NCI-H1092 treated with DMSO at 0.1 percent for 48 hours (cell line): Measurements from ENCODE around the gene TFG.

Experiments
- DNase-seq: peaks from one replicate; lab custom pipeline; 2025; lab: John Stamatoyannopoulos, UW

TFG gene

DNA sequence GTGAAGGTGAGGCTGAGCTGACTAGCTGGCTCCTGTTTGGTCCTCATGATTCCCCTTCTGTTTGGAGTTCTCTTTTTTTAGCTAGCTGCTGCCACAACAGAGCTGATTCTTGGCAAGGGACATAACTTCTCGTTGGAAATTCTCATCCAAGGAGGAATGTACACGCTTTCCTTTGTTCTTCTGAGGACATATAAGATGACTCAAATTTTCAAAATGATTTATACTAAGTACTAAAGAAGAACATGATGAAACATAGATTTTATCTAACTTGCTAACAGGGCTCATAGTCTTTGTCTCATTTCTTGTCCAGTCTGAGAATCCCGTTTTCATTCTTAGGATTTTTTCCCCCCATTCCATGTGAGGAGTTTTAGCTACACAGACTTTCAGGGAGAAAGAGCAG lies 2.9 kb upstream of the TFG start:
- no peak for DNase-seq

DNA sequence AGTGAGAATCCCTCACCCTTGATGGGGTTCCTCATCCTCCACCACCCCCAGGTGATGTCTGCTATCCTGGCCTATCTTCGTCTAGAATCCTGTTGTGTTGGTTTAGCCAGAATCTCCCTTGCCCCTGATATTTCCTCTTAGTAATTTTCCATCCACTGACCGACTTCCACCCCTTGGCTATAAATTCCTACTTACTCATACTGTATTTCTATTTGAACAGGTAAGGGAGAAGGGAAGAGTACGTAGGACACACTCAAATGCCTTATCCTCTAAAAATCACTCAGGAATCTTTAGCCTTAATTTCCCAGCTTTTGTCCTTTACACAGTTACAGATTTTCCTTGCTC lies 678 bp upstream of the TFG start:
- no peak for DNase-seq

DNA sequence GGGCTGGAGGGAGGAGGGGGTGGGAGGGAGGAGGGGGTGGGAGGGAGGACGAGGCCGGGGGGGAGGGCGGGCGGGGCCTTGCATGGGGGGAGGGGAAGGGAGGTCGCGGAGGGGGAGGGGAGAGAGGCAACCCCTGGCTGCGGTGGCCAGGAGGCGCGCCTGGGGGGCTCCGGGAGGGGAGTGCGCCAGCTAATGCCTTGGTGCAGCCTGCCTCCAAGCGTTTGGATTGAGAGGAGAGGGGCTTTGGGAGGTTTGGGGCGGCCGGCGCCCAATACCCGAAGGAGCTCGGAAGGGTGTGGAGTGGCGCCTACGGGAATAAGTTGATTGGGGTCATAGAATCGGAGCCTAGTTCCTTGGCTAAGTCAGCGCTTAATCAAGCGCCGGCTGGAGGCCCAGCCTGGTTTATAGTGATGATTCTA lies 557 bp downstream of the TFG start:
- DNase-seq, result peak; percentile 18

DNA sequence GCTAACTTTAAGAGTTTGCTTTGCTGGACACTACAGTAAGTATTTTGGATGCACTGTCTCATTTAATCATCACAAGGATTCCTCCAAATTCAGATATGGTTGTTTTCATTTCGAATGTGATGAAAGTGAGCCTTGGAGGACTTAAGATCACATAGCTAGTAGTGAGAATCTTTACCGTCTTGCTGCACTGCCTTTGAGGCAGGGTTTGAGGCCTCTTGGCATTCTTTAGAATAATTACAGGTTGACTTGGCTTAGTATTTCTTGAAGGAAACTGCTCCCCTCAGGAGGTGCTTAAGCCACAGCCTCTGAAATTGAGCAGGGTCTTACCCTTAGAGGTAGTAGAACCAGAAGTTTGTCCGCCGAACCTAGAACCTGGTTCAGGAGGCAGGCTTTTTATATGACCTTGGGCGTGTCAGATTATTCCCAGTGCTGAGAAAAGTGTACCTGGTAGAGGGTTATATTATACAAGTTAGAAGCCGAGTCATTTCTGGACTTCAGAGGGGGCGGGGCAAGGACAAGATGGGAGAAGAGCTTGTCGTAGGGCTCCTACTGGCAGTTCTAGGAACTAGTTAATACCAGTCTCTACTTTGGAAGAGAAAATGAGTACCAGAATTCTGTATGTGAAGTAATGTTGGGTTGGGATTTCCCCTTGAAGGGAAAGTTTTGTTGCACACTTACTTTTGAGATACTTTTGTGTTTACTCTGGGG lies 1.1 kb downstream of the TFG start:
- no peak for DNase-seq

DNA sequence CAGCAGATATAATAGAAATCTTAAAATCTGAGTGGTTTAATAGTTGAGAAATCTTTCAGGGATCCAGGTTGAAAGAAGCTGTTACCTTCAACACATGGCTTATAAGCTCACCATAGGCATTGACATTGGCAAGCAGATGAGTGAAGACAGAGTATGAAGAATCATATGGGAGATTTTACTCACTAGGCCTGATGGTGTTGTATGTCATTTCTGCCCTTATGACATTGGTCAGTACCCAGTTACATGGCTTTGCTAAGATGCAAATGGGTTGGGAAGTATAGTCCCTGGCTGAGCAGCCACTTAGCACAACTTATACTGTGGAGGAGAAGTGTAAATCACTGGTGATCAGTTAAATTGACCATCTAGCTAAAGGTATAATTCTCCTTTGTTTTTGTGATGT lies 5.9 kb downstream of the TFG start:
- DNase-seq, result no peak

DNA sequence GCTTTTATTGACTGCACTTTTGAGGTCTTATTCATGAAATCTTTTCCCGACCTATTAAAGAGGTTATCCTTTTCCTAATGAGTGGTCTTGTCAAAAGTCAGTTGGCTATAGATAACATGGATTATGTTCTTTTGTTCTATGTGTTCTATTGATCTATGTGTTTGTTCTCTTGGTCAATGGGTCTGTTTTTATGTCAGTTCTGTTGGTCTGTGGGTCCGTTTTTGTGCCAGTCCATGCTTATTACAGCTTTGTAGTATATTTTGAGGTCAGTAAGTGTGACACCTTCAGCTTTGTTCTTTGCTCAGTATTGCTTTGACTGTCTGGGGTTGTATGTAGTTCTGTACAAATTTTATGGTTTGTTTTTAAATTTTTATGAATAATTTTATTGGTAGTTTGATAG lies 7.8 kb downstream of the TFG start:
- no peak for DNase-seq

DNA sequence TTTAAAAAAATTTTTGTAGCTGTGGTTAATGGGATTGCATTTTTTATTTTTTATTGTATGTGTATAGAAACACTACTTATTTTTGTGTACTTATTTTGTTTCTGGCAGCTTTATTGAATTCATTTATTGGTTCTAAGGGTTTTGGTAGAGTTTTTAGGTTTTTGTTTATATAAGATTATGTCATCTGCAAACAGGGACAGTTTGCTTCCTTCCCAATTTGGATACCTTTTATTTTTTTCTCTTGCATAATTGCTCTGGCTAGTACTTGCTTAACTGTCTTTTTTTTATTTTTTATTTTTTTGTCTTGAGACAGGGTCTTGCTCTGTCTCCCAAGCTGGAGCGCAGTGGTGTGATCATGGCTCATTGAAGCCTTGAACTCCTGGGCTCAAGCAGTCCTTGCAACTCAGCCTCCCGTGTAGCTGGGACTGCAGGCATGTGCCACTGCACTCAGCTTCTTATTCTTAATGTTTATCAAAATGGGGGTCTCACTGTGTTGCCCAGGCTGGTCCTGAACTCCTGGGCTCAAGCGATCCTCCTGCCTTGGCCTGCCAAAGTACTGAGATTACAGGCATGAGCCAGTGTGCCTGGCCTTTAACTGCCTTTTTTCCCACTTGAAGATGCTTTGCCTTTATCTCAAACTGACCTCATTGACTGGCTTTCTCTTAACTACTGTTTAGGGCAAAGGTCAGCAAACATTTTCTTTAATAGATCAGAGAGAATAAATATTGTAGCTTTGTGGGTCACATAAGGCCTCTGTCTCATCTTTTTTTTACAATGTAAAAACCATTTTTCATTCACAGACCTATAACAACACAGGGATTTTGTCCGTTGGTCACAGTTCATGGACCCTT lies 8.6 kb downstream of the TFG start:
- no peak for DNase-seq

DNA sequence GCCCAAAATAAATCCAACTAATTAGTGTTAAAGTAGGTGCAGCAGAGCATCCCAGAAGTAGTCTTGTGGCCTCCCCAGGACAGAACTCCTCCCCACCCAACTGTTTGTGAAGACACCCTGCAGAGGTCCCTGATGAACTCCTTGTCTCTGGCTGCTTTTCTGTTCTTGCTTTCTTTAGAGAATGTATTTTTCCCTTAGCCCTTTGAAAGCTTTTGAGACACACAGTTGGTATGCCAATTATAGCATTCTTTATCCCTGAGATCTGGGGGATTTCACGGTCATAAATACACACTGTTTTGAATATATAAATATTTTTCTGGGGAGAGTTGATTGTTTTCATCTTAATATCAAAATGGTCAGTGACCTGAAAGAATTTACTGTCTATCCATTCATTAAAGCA lies 9.8 kb downstream of the TFG start:
- no peak for DNase-seq

DNA sequence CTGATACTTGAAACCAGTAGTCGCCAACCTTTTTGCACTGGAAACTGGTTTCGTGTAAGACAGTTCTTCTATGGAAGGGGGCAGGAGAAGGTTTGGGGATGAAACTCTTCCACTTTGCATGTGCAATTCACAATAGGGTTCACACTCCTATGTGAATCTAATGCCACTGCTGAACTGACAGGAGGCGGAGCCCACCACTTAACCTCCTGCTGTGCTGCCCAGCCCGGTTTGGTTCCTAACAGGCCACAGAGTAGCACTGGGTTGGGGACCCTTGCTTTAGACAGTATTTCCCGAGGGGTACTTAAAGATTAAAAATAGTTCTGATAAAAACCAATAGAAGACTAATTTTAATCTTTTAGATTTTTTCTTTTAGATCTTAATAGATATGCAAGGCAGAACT lies 11.1 kb downstream of the TFG start:
- DNase-seq, result no peak

DNA sequence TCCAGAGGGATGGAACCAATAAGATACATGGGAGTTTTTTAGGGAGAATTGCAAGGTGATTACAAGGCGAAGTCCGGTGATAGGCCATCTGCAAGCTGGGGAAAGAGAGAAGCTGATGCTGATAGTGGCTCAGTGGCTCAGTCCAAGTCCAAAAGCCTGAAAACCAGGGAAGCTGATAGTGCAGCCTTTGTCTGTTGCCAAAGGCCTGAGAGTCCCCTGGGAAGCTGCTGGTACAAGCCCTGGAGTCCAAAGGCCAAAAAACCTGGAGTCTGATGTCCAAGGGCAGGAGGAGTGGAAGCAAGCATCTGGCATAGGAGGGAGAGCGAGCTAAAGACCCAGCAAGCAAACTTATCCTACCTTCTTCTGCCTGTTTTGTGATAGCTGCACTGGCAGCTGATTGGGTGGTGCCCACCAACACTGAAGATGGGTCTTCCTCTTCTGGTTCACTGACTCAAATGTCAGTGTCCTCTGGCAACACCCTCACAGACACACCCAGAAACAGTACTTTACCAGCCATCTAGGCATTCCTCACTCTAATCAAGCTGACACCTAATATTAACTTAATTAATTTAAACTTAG lies 16.7 kb downstream of the TFG start:
- no peak for DNase-seq

DNA sequence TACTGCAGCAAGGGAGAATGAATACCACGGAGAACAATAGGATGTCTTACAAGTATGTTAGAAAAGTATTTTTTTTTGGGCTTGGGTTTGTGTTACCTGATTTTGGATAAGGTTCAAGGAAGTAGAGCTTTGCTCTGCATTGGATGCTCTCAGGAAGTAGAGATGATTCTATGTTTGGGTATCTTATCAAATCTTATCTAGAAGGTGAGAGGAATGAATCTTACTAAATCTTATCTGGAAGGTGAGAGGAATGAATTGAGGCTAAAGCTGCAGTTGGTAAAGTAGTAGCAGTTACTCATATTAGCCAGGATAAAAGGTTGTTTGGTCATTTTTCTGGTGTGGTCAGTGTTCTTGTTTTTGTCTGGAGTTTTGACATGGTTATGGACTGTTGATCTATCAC lies 17.4 kb downstream of the TFG start:
- no peak for DNase-seq

DNA sequence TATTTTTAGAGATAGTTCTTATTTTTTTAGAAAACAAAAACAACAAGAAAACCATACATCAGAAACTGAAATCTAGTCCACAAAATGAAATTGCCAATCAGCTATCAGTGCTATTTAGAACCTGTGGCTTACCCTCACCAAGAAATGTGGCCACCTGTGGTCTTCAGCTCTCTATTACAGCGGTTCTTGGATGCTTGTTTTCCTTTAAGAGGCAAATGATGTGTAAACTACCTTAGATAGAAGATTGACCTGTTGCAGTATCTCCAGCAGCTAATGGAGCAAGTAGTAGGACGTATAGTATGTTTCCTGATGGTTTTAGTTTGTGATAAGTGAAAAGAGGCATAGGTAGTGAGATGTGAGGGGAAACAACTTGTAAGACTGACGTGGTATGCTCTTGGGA lies 21.2 kb downstream of the TFG start:
- no peak for DNase-seq

DNA sequence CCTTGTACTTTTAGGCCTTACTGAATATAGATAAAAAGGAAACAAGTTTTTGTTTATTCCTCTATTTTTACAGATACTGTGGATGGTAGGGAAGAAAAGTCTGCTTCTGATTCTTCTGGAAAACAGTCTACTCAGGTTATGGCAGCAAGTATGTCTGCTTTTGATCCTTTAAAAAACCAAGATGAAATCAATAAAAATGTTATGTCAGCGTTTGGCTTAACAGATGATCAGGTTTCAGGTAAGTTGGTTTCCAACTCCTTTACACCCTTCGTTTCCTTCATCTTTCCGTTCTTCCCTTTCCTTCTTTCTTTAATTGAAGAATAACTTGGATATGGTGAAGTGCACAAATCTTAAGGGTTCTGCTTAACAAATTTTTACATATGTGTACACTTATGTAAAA lies 23.1 kb downstream of the TFG start:
- DNase-seq, result no peak

DNA sequence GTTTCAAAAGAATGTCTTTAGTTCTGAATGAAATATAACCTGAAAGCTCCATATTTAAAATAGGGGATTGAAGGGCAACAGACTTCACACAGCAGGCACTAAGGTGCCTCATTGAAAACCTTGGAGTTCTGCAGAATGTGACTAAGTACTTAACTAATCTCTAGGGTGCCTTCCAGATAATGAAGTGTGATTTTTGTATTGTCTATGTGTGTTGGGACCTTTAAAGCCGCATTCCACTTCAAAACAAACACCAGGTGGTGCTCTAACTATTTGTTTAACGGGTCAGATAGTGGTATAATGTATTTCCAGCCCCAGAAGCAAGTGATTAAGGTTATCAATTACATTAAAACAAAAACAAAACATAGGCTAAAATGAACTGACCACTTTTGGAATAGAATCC lies 28.0 kb downstream of the TFG start:
- no peak for DNase-seq

DNA sequence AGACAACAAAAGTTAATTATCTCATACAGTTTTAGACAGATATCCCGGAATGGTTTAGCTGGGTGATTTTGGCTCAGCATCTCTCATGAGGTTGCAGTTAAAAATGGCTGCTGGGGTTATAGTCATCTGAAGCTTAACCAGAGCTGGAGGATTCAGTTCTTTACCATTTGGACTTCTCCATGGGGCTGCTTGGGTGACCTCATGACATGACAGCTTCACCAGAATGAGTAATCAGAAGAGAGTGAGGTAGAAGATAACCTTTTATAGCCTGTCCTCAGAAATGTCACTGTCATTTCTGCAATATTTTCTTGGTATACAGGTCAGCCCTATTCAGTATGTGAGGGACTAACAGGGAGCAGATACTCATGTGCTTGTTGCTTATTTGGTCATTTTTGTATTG lies 30.9 kb downstream of the TFG start:
- no peak for DNase-seq

DNA sequence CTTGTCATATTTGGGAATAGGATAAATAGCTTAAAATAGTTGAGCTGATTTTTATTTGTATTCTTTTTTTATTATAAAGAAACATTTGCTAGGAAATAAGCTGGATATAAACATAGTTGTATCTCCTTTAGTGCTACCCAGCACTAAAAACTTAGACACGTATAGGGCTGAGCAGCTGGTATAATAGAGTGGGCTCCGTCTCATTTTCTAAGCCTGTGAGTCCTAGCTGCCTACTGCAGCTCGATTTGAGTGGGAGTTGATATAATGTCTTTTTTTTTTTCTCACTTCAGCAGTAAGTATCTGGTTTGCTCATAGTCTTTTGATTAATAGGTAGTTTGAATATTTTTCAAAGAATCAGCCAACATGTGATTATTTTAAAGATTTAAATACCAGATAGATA lies 34.2 kb downstream of the TFG start:
- DNase-seq, result no peak

DNA sequence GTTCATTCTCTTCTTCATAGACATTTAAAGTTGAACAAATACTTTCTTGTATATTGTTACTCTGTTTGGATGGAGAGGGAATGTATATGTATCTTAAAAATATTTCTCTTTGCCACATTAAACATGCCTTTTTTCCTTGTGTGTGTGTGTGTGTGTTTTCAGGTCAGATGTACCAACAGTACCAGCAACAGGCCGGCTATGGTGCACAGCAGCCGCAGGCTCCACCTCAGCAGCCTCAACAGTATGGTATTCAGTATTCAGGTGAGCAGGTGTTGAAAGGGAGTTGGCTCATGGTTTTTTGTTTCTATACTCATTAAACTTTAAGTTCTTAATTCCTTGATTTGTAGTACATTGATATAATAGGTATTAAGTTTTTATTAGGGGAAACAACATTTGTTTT lies 35.4 kb downstream of the TFG start:
- no peak for DNase-seq

DNA sequence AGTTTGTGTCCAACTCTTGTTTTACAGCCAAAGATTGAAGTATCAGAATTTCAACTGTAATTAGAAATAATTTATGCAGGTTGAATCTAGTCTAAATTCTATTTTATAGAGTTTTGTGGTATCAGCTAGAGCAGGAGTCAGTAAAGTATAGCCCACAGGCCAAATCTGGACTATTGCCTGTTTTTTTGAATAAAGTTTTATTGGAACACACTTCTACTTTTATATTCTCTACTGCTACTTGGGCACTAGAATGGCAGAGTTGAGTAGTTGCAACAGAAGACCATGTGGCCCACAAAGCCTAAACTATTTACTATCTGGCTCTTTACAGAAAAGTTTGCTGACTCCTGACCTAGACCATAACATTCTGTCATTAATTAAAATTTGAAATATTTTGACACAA lies 36.3 kb downstream of the TFG start:
- DNase-seq, result no peak

DNA sequence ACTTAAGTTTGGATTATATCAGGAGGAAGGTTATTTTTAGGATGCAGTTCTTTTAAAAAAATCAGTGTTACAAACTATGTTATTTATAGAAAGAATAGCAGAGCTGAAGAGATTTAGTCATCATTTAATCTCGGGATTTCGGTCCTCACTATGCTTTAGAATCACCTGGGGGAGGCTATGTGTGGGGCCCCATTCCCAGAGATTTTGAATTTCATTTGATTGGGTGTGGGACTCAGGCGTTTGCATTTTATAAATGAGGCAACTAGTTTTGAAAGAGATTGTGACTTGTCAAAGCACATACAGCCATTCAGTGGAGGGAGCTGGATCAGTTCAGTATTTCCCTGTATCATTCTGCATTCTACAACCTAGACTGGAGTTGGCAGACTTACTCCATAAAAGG lies 36.8 kb downstream of the TFG start:
- DNase-seq, result no peak

DNA sequence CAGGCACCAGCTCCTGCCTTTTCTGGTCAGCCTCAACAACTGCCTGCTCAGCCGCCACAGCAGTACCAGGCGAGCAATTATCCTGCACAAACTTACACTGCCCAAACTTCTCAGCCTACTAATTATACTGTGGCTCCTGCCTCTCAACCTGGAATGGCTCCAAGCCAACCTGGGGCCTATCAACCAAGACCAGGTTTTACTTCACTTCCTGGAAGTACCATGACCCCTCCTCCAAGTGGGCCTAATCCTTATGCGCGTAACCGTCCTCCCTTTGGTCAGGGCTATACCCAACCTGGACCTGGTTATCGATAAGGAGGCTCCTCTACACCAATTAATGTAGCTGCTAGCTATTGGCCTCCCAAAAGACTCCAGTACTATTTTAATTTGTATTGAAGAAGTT lies 38.9 kb downstream of the TFG start:
- no peak for DNase-seq

DNA sequence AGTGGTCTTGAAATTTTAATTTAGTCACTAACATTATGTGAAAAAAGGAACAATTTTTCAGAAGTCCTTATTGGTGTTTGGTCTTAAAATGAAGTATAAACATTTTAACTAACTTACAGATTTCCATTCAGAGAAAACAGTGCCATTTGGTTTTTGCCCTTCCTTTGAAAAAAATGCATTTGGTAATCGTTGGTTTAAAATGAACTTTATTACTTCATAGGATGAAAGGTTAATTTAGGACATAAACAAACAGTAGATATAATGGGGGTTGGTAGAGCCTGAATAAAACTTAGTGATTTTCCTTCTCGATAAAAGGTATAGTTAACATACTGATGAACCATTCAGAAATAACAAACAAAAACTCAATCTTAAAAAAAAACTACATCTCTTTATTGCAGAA lies 39.7 kb downstream of the TFG start:
- DNase-seq, result no peak

DNA sequence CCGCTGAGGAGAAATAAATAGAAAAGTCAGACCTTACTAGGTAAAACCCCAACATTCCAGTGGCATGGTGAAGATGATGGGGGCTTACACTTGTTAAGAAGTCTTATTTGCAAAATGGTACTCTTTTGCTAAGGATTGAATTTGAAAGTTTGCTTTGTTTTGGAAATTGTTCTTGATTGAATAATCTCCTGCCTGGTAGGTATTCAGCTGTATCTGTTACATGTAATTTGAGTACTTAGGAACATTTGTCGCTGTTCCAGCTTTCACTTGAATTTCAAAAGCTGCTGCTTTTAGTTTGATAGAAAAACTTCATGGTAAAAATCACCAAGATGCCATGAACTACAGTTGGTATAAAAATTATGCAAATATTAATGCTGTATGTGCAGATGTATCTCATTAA lies 44.6 kb downstream of the TFG start:
- no peak for DNase-seq

DNA sequence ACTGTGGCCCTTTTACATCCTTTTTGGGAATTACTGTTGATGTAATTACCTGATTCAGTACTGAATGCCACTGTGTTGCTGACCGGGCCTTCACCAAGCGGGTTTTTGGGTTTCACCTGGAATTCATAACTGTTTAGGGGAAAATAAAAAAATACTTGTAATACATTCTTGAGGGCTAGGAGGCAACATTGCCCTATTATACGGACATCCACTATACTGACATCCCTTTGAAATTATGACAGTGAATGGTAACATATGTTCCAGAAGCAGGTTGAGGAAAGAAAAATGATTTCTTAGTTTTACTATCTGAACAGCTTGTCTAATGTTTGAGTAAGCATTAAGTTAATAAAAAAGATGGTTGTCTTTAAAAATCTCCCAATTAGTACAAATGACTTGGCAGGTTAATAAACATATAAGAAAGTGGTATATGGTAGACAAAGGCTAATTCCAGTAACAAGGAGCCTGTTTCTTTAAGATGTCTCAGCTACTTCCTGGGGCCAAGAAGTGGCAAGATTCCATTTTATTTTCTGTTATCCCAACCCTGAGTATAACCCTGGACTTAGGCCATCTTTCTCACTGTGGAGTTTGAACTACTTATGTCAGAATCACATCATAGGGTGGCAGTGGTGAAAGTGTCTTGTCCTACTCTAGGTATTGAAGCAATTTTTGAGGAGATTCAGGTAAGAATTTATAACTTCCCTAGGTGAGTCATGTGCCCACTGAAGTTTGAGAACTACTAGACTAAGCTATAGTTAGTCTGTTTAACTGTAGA lies 45.5 kb downstream of the TFG start:
- DNase-seq, result no peak
